LNCAP (cell line): Measurements from ENCODE around the gene FGGY.

Experiments used
- CTCF ChIP-seq: fragments of 450-650 bp; IDR thresholded peaks from 2 replicates; pipeline ENCODE4 v1.5.1; 2017; ENCODE audit warnings: mild to moderate bottlenecking

Gene FGGY

DNA sequence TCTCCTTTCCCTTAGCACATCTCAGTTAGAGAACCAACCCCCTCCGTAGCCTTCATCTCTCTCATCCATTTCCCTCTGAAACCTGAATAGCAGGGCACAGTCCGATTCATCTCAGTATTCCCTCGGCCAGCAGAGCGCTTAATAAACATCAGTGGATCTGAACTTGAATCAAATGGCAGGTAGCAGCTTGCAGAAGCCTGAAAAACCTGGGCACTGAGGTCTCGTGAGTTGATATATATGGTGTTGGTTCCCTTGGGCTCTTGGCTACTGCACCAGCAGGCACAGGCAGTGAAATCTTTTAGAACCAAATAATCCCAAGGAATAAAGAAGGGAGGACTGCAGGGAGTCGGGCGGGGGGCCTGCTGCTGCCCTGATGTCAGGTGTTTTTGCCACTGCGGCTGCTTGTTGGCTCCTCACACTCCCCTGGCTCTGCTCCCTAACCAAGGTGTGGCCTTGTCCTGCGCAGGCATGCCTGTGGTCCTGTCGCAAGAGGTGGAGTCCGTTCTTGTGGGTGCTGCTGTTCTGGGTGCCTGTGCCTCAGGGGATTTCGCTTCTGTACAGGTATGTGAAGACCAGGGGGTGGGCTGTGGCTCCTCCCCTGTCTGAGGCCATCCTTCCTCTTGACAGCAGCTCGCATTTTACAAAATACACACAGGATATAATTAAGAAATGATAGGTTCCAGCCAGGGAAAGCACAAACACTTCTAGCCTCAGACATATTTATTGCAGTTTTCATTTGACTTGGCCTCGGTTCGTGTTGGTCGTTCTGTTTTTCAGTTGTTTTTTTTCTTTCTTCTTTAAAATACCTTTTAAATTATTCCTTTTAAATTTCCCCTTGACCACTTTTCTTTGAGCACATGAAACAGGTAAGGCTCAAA is 376.9 kb downstream of the FGGY start:
- no peak for TF ChIP-seq CTCF

GRCh38 chr1:59674595-59674994 is 377.7 kb downstream of the FGGY start:
- no peak for TF ChIP-seq CTCF

- no peak for TF ChIP-seq CTCF
Observed at GRCh38 chr1:59675936-59676335, 379.0 kb downstream of the FGGY start.

- TF ChIP-seq CTCF, result no peak
Observed at GRCh38 chr1:59678040-59678439, 381.1 kb downstream of the FGGY start.

- no peak for TF ChIP-seq CTCF
Observed at GRCh38 chr1:59678493-59679228, 381.8 kb downstream of the FGGY start.

- no peak for TF ChIP-seq CTCF
Observed at GRCh38 chr1:59680044-59680443, 383.1 kb downstream of the FGGY start.

DNA sequence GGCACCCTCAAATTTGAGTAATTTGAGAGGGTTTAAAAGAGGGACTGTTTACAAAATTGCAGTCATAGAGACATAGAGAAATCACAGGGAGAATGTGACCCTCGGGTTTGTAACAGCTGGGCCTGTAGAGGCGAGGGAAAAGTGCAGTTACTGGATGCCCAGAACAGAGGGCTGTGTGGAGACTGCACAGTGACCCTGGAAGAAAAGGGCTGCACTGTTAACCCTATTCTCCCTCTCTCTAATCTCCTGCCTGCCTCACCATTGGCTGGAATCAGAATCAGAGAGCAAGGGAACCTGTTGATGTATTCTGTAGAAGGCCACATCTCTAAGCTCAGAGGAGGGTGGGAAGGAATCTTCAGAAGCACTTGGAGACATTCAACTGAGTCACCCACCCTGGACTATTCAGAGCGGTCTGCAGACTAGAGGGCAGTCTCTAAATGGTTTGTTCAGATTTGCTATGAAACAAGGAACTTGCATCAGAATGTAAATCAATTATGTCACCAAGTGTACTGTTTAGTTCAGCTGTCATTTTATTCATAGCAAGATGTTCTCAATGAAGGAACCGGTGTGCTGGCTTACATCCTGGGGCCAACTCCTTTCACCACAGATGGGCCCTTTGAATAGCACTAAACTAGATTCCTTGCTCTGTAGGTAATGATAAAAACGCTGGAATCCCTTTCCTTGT is 385.6 kb downstream of the FGGY start:
- TF ChIP-seq CTCF, result no peak
